Chondrocyte (in vitro differentiated cells): ENCODE data around the gene TOX2. TPM values are rescaled to one million over a fixed set of nuclear protein-coding genes. Genes with fewer than 3 reads are reported as not detected.

Experiments used
- DNase-seq: peaks from one replicate; pipeline ENCODE4 v3.0.0; 2021; ENCODE audit warnings: mixed read lengths, low spot score
- H3K27ac Mint-ChIP-seq: one replicate; pipeline ENCODE4 v1.8.0; 2021; ENCODE audit warnings: mild to moderate bottlenecking, moderate library complexity, mixed read lengths; ENCODE audit not compliant: unreplicated experiment
- H3K27me3 Mint-ChIP-seq: 2 replicates; pipeline ENCODE4 v1.8.0; 2021; ENCODE audit warnings: low read depth, mixed read lengths
- H3K36me3 Mint-ChIP-seq: 2 replicates; pipeline ENCODE4 v1.8.0; 2021; ENCODE audit warnings: low read depth, mixed read lengths
- H3K4me1 Mint-ChIP-seq: 2 replicates; pipeline ENCODE4 v1.8.0; 2021; ENCODE audit warnings: low read depth, mild to moderate bottlenecking, mixed read lengths
- H3K4me3 Mint-ChIP-seq: one replicate; pipeline ENCODE4 v1.8.0; 2021; ENCODE audit warnings: mild to moderate bottlenecking, moderate library complexity, mixed read lengths; ENCODE audit not compliant: unreplicated experiment
- H3K9me3 Mint-ChIP-seq: 2 replicates; pipeline ENCODE4 v1.8.0; 2021; ENCODE audit warnings: low read depth, mixed read lengths
- CTCF ChIP-seq: fragments of 200-600 bp; sonication (generic); IDR thresholded peaks from 2 replicates; pipeline ENCODE4 v1.5.0; 2021; ENCODE audit warnings: antibody characterized with exemption, mild to moderate bottlenecking, moderate library complexity
- total RNA-seq: library from RNA; stranded (reverse); gene quantifications from 3 replicates; pipeline ENCODE4 v1.2.1, GENCODE V29; 2021

TOX2 gene
- total RNA-seq, 1 donor from 2014 or later, result 0.12 TPM

- H3K27me3 Mint-ChIP-seq, result peaks cover 39% of the 10 kb centered on the region
- TF ChIP-seq CTCF, result no peak
- no peaks in the 10 kb centered on the region for H3K36me3 Mint-ChIP-seq
- no peak for DNase-seq
- H3K4me1 Mint-ChIP-seq, result no peaks in the 10 kb centered on the region
- peaks cover 5% of the 10 kb centered on the region for H3K9me3 Mint-ChIP-seq
- no peak overlapping the region for H3K4me3 Mint-ChIP-seq
- no peak overlapping the region for H3K27ac Mint-ChIP-seq
Observed at GRCh38 chr20:43983904-43984361, 69.3 kb downstream of the TOX2 start.

- peaks cover 37% of the 10 kb centered on the region for H3K27me3 Mint-ChIP-seq
- H3K9me3 Mint-ChIP-seq, result peaks cover 5% of the 10 kb centered on the region
- no peak for TF ChIP-seq CTCF
- H3K27ac Mint-ChIP-seq, result no peak overlapping the region
- no peaks in the 10 kb centered on the region for H3K4me1 Mint-ChIP-seq
- H3K36me3 Mint-ChIP-seq, result no peaks in the 10 kb centered on the region
- no peak overlapping the region for H3K4me3 Mint-ChIP-seq
- DNase-seq, result no peak
Observed at GRCh38 chr20:43984587-43984986, 69.9 kb downstream of the TOX2 start.

GRCh38 chr20:43985121-43985520 is 70.5 kb downstream of the TOX2 start:
- TF ChIP-seq CTCF, result no peak
- H3K9me3 Mint-ChIP-seq, result peaks cover 4% of the 10 kb centered on the region
- no peaks in the 10 kb centered on the region for H3K4me1 Mint-ChIP-seq
- DNase-seq, result no peak
- peaks cover 31% of the 10 kb centered on the region for H3K27me3 Mint-ChIP-seq
- H3K27ac Mint-ChIP-seq, result no peak overlapping the region
- H3K36me3 Mint-ChIP-seq, result no peaks in the 10 kb centered on the region
- H3K4me3 Mint-ChIP-seq, result no peak overlapping the region

GRCh38 chr20:43985608-43986316 is 71.1 kb downstream of the TOX2 start:
- H3K4me1 Mint-ChIP-seq, result no peaks in the 10 kb centered on the region
- H3K27ac Mint-ChIP-seq, result no peak overlapping the region
- H3K4me3 Mint-ChIP-seq, result no peak overlapping the region
- peaks cover 30% of the 10 kb centered on the region for H3K27me3 Mint-ChIP-seq
- H3K9me3 Mint-ChIP-seq, result peaks cover 4% of the 10 kb centered on the region
- DNase-seq, result no peak
- no peak for TF ChIP-seq CTCF
- H3K36me3 Mint-ChIP-seq, result no peaks in the 10 kb centered on the region

GRCh38 chr20:43987018-43987417 is 72.4 kb downstream of the TOX2 start:
- no peak for DNase-seq
- H3K9me3 Mint-ChIP-seq, result peaks cover 4% of the 10 kb centered on the region

More at GRCh38 chr20:43987018-43987417, 72.4 kb downstream of the TOX2 start:
- no peak overlapping the region for H3K4me3 Mint-ChIP-seq
- no peak overlapping the region for H3K27ac Mint-ChIP-seq
- no peaks in the 10 kb centered on the region for H3K4me1 Mint-ChIP-seq
- H3K27me3 Mint-ChIP-seq, result peaks cover 28% of the 10 kb centered on the region
- no peak for TF ChIP-seq CTCF
- H3K36me3 Mint-ChIP-seq, result no peaks in the 10 kb centered on the region
